Mesothelial cell of epicardium (in vitro differentiated cells): Measurements from ENCODE around the gene OLFM2. TPM values are rescaled to one million over a fixed set of nuclear protein-coding genes. Genes with fewer than 3 reads are reported as not detected.
A peak's percentile ranks its signal among the peaks of the same experiment; 100 is the strongest.

Experiments used
- DNase-seq, 2 experiments: peaks; one replicate each; pipeline ENCODE4 v3.0.0; 2021; ENCODE audit warnings: low spot score in 2 of 2; ENCODE audit not compliant: unreplicated experiment in 2 of 2
- H3K27ac Mint-ChIP-seq: 2 replicates; pipeline ENCODE4 v1.8.0; 2021; ENCODE audit warnings: mixed read lengths
- H3K27me3 Mint-ChIP-seq: 2 replicates; pipeline ENCODE4 v1.8.0; 2021; ENCODE audit warnings: low read depth, mixed read lengths
- H3K36me3 Mint-ChIP-seq: 2 replicates; pipeline ENCODE4 v1.8.0; 2021; ENCODE audit warnings: mixed read lengths
- H3K4me1 Mint-ChIP-seq: 2 replicates; pipeline ENCODE4 v1.8.0; 2021; ENCODE audit warnings: mixed read lengths
- H3K4me3 Mint-ChIP-seq: 2 replicates; pipeline ENCODE4 v1.8.0; 2021; ENCODE audit warnings: mild to moderate bottlenecking, moderate library complexity, mixed read lengths
- H3K9me3 Mint-ChIP-seq: 2 replicates; pipeline ENCODE4 v1.8.0; 2021; ENCODE audit warnings: mixed read lengths
- total RNA-seq: library from RNA; stranded (reverse); gene quantifications from 3 replicates; pipeline ENCODE4 v1.2.1, GENCODE V29; 2021
- TF ChIP-seq, protein P1 (sequence below): fragments of 200-600 bp; sonication (generic); IDR thresholded peaks from one replicate; pipeline ENCODE4 v1.5.0; 2021; ENCODE audit warnings: antibody characterized with exemption; ENCODE audit not compliant: unreplicated experiment

The OLFM2 gene
- total RNA-seq, 1 donor from 2014 or later, result 99.2 TPM

DNA sequence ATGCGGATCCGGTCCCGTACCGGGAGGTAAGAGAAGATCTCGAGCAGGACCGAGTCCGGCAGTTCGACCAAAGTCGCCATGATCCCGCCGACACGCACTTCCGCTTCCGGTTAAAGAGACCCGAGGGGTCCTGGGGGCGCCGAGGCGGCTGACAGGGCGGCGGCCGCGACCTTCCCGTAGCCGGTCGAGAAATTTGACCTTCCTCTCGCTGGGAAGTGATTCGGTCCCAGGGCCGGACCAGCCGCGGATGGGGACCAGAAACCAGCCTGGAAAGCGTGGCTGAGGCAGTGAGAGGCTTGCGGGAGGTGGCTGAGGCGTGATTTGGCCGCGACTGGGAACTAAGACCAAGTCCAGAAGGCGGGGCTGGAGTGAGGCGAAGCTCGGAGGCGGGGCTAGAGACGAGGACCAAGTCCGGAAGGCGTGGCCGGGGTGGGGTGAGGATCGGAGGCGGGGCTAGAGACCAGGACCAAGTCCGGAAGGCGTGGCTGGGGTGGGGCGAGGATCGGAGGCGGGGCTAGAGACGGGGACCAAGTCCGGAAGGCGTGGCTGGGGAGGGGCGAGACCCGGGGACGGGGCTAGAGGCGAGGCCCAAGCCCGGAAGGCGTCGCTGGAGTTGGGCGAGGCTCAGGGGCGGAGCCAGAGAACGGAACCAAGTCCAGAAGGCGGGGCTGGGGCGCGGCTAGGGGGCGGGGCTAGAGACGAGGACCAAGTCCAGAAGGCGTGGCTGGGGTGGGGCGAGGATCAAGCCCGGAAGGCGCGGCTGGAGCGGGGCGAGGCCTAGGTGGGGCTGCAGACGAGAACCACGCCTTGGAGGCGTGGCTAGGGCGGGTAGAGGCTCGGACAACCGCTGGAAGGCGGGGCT is 117.3 kb downstream of the OLFM2 start, which contains the start of gene FBXL12:
FBXL12 (minus strand) TSS at position 346 of the 862 bp plus-strand sequence; CDS start at position 80, 266 bp downstream.
- peak within 1 kb of the TSS; percentile 90 for H3K4me3 Mint-ChIP-seq
- TF ChIP-seq, protein P1, sequence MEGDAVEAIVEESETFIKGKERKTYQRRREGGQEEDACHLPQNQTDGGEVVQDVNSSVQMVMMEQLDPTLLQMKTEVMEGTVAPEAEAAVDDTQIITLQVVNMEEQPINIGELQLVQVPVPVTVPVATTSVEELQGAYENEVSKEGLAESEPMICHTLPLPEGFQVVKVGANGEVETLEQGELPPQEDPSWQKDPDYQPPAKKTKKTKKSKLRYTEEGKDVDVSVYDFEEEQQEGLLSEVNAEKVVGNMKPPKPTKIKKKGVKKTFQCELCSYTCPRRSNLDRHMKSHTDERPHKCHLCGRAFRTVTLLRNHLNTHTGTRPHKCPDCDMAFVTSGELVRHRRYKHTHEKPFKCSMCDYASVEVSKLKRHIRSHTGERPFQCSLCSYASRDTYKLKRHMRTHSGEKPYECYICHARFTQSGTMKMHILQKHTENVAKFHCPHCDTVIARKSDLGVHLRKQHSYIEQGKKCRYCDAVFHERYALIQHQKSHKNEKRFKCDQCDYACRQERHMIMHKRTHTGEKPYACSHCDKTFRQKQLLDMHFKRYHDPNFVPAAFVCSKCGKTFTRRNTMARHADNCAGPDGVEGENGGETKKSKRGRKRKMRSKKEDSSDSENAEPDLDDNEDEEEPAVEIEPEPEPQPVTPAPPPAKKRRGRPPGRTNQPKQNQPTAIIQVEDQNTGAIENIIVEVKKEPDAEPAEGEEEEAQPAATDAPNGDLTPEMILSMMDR, result no peak
- no peaks in the 10 kb centered on the region for H3K27me3 Mint-ChIP-seq
- DNase-seq, result peak; percentile 100
- H3K27ac Mint-ChIP-seq, result peak within 1 kb of the TSS; percentile 98
- peaks cover 22% of the 10 kb centered on the region for H3K4me1 Mint-ChIP-seq
- H3K9me3 Mint-ChIP-seq, result peaks cover 7% of the 10 kb centered on the region
- H3K36me3 Mint-ChIP-seq, result peaks cover 16% of the 10 kb centered on the region

DNA sequence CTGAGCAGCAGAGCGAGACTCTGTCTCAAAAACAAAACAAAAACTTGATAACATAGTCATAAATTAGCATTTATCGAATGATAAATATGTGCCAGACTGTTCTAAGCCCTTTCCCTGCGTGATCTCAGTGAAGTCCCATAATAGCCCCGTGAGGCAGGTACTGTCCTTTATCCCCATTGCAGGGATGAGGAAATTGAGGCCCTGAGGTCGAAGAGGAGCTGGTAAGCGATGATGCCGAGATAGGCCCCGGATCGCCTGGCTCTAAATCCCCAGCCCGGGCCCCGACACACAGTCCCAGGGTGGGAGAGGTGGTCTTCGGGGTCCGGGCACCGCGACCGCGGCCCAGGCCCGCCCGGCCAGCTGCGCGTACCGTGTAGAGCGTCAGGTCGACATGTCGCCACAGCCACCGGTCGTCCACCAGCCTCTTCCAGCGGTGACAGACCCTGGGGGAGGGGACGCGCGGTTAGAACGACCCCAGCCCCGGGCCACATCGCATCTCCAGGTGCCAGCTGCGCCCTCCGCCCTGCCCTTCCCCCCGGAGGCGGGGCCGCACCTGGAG is 118.1 kb downstream of the OLFM2 start:
- TF ChIP-seq, protein P1, result no peak
- H3K36me3 Mint-ChIP-seq, result peaks cover 19% of the 10 kb centered on the region
- H3K9me3 Mint-ChIP-seq, result peaks cover 9% of the 10 kb centered on the region
- H3K4me1 Mint-ChIP-seq, result peaks cover 22% of the 10 kb centered on the region
- H3K27ac Mint-ChIP-seq, result peak overlapping the region; percentile 98
- no peak for DNase-seq
- peak overlapping the region; percentile 90 for H3K4me3 Mint-ChIP-seq
- no peaks in the 10 kb centered on the region for H3K27me3 Mint-ChIP-seq

DNA sequence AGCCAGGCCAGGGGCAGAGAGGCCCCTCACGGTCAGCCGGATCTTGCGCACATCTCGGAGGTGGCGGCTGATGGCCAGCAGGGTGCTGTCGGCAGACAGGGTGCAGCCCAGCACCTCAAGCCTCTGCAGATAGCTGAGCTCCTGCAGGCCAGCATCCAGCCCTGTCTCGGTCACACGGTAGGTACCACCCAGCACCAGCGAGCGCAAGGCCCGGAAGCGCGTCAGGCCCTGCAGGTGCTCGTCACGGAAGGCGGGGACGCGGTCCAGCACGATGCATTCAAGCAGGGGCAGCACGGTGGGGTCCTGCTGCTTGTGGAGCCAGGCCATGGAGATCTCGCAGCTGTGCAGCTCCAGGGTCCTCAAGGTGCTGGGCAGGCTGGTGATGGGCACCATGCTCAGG is 125.2 kb downstream of the OLFM2 start:
- H3K4me1 Mint-ChIP-seq, result no peaks in the 10 kb centered on the region
- H3K4me3 Mint-ChIP-seq, result no peak overlapping the region
- H3K36me3 Mint-ChIP-seq, result peaks cover 20% of the 10 kb centered on the region
- TF ChIP-seq, protein P1, result no peak
- DNase-seq, result no peak
- H3K9me3 Mint-ChIP-seq, result peaks cover 4% of the 10 kb centered on the region
- no peaks in the 10 kb centered on the region for H3K27me3 Mint-ChIP-seq
- no peak overlapping the region for H3K27ac Mint-ChIP-seq

DNA sequence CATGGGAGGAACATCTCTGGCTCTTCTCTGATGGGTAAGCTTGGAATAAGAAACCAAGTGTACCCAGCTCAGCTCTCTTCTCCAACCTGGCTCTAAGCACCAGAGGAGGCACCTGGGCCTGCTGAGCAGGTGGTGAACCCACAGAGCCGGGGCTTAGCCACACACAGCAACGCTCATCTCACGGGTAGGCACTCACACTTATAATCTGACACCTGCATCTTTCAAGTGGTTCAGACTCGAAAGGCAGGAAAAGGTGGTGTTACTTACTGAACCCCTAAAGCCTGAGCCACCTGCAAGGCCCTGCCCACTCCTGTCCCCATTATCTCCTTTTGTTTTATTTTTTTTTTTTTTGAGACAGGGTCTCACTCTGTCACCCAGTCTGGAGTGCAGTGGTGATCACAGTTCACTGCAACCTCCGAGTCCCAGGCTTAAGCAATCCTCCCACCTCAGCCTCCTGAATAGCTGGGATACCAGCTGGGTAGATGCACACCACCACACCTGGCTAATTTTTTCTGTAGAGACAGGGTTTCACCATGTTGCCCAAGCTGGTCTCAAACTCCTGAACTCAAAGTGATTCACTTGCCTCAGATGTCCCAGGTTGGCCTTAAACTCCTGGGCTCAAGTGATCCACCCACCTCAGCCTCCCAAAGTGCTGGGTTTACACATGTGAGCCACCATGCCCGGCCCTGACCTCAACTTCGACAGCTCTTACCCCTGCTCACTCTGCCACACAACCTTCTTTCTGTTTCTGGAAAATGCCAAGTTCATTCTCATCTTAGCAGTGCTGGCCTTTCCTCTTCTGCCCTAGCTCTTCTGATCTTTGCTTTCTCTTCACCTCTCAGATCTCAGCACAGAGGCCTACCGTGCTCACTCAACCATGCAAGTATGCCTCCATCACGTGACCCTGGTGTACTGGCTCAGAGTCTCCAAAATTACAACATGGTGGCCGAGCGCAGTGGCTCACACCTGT is 127.2 kb downstream of the OLFM2 start:
- TF ChIP-seq, protein P1, result no peak
- Mint-ChIP-seq H3K4me3 (no peak overlapping the region), H3K9me3 (peaks cover 3% of the 10 kb centered on the region), H3K4me1 (no peaks in the 10 kb centered on the region), H3K27ac (no peak overlapping the region), H3K36me3 (peaks cover 13% of the 10 kb centered on the region), H3K27me3 (no peaks in the 10 kb centered on the region)
- DNase-seq, result no peak

DNA sequence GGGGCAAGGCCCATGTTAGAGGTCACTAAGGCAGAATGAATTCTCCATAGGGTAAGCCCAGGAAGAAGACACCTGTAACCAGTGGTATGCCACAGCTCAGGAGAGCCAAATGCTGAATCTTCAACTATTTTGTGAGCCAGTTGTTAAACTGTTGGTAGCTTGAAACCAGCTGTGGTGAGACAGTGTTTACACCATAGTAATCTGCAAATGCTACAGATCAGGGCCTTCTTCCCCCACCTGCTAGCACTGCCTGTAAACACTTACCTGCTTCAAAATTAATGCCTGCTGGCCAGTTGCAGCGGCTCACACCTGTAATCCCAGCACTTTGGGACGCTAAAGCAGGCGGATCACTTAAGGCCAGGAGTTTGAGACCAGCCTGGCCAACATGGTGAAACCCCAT is 129.5 kb downstream of the OLFM2 start:
- Mint-ChIP-seq H3K4me1 (no peaks in the 10 kb centered on the region), H3K4me3 (no peak overlapping the region), H3K27ac (no peak overlapping the region), H3K9me3 (no peaks in the 10 kb centered on the region), H3K36me3 (peaks cover 15% of the 10 kb centered on the region), H3K27me3 (no peaks in the 10 kb centered on the region)
- TF ChIP-seq, protein P1, result no peak
- DNase-seq, result no peak
